ENCODE results near the gene CIAO3.
"Not testable (repeated sequence)": the region's sequence is repeated elsewhere in the genome, so short reads cannot be mapped to it uniquely, and the experiment has no call there.

CIAO3 gene

GRCh38 chr16:740764-741505 is at the start of gene CIAO3:
Gene CIAO3, minus strand, starts transcription at chr16:740997. Its CDS starts 12 bp downstream, at chr16:740985.
- DNase-seq = no peak

- DNase-seq = no peak
Observed at GRCh38 chr16:790086-790485, 49.3 kb upstream of the CIAO3 start.

GRCh38 chr16:789191-789850 is 48.5 kb upstream of the CIAO3 start:
- no peak for DNase-seq

- peak; percentile 37 for DNase-seq
Observed at GRCh38 chr16:788399-789126, 47.8 kb upstream of the CIAO3 start, which contains the start of gene CHTF18. Gene CHTF18, plus strand, starts transcription at chr16:788620. Its CDS starts 65 bp downstream, at chr16:788685.

GRCh38 chr16:787978-788398 is 47.2 kb upstream of the CIAO3 start, which contains the start of gene RPUSD1:
Gene RPUSD1, minus strand, starts transcription at chr16:788381. Its CDS starts 644 bp downstream, at chr16:787737.
- no peak for DNase-seq

- no peak for DNase-seq
Observed at GRCh38 chr16:787321-787966, 46.6 kb upstream of the CIAO3 start.

GRCh38 chr16:785563-786535 is 45.1 kb upstream of the CIAO3 start:
- DNase-seq = no peak

GRCh38 chr16:784431-784830 is 43.6 kb upstream of the CIAO3 start:
- DNase-seq = no peak

- DNase-seq = no peak
Observed at GRCh38 chr16:783404-784161, 42.8 kb upstream of the CIAO3 start.

- peak; percentile 47 for DNase-seq
Observed at GRCh38 chr16:782766-783403, 42.1 kb upstream of the CIAO3 start.

- no peak for DNase-seq
Observed at GRCh38 chr16:782258-782657, 41.5 kb upstream of the CIAO3 start.

- no peak for DNase-seq
Observed at GRCh38 chr16:781346-782010, 40.7 kb upstream of the CIAO3 start.

- no peak for DNase-seq
Observed at GRCh38 chr16:780296-780695, 39.5 kb upstream of the CIAO3 start.

- no peak for DNase-seq
Observed at GRCh38 chr16:779561-779960, 38.8 kb upstream of the CIAO3 start.

GRCh38 chr16:778909-779527 is 38.2 kb upstream of the CIAO3 start:
- no peak for DNase-seq

GRCh38 chr16:778447-778846 is 37.6 kb upstream of the CIAO3 start:
- DNase-seq = no peak

- no peak for DNase-seq
Observed at GRCh38 chr16:777826-778225, 37.0 kb upstream of the CIAO3 start.

- no peak for DNase-seq
Observed at GRCh38 chr16:776824-777223, 36.0 kb upstream of the CIAO3 start.

- DNase-seq = not testable (repeated sequence)
Observed at GRCh38 chr16:776298-776697, 35.5 kb upstream of the CIAO3 start.
